ENCODE results near the gene JTB. TPM values are rescaled to one million over a fixed set of nuclear protein-coding genes. Genes with fewer than 3 reads are reported as not detected.
A peak's percentile ranks its signal among the peaks of the same experiment; 100 is the strongest.

The JTB gene
- total RNA-seq, 1 experiment from 2014 or later, result 134 TPM

- in situ Hi-C loops (cut with HindIII; ENCODE audit: low pct_unique_long_range_greater_than_20kb, low sequenced_read_pairs) (no loop called here), intact Hi-C loops (cut with micrococcal nuclease; ENCODE audit: unreplicated experiment) (no loop called here)
- no peaks in the 10 kb centered on the region for H3K27me3 ChIP-seq (ENCODE audit: control insufficient read depth, insufficient read depth, low read length)
- POLR2A ChIA-PET, result interaction anchor here (0.6 to 1.4 kb wide), 4 partner anchors 10 to 66 kb away, joined by 3 to 4 read pairs (median 4); partner anchors contain the start of genes JTB and RPS27
- ATAC-seq, result peak; percentile 84
- H3K4me3 ChIP-seq (ENCODE audit: low read depth in 2 of 2, low read length in 2 of 2), result peak within 1 kb of the TSS; percentile 66 to 70
- peaks cover 13% of the 10 kb centered on the region; the same call in 1 of the 2 replicates for H3K4me1 ChIP-seq (ENCODE audit: control insufficient read depth, insufficient read depth, low read length)
- CTCF ChIA-PET, result interaction anchor here (0.5 to 1.4 kb wide), 5 partner anchors 10 to 289 kb away, joined by 5 to 9 read pairs (median 6); partner anchors contain the start of genes DENND4B, JTB and NPR1
- peak within 1 kb of the TSS; percentile 97 for H3K27ac ChIP-seq (ENCODE audit: low read length)
- peak; percentile 83 for DNase-seq (ENCODE audit: low read depth, low spot score)
- no peaks in the 10 kb centered on the region for H3K9me3 ChIP-seq (ENCODE audit: control insufficient read depth, insufficient read depth, low read depth, low read length)
- no peak for TF ChIP-seq TCF7L2 (IDR thresholded peaks at IDR 0.05; ENCODE audit: low read depth, low read length)
- TF ChIP-seq POLR2AphosphoS5 (IDR thresholded peaks at IDR 0.05; ENCODE audit: low read depth, low read length), result peak; percentile 66
- no peak for TF ChIP-seq CTCF (IDR thresholded peaks at IDR 0.05)
- TF ChIP-seq SIN3A (IDR thresholded peaks at IDR 0.05; ENCODE audit: borderline replicate concordance, insufficient read depth, low read depth, low read length), result peak; percentile 85
- TF ChIP-seq REST (IDR thresholded peaks at IDR 0.05; ENCODE audit: insufficient read depth in 1 of 2, low read depth in 2 of 2, low read length in 1 of 2), result peak in 1 of 2 experiments; percentile 22; a peak in 1 of 4 replicates
- H3K36me3 ChIP-seq (ENCODE audit: control insufficient read depth, insufficient read depth, low read length), result no peaks in the 10 kb centered on the region; the same call in 1 of the 2 replicates
- TSS peak; percentile 30 for BruUV-seq (replicated peaks)
Observed at GRCh38 chr1:153967107-153967999, 10.1 kb downstream of the JTB start, which contains the start of gene CREB3L4. Gene CREB3L4 (plus strand): TSS chr1:153967902. CDS start chr1:153968526, 624 bp downstream.

GRCh38 chr1:153963850-153964331 lies 13.6 kb downstream of the JTB start:
- in situ Hi-C loops (cut with HindIII; ENCODE audit: low pct_unique_long_range_greater_than_20kb, low sequenced_read_pairs), result loop anchor here (5.0 kb wide), 1 partner anchor 77 kb away; no protein-coding TSS in a partner anchor
- no peaks in the 10 kb centered on the region for H3K27me3 ChIP-seq (ENCODE audit: control insufficient read depth, insufficient read depth, low read length)
- H3K36me3 ChIP-seq (ENCODE audit: control insufficient read depth, insufficient read depth, low read length), result no peaks in the 10 kb centered on the region; the same call in 1 of the 2 replicates
- POLR2A ChIA-PET, result interaction anchor here (0.7 kb wide), 1 partner anchor 146 kb away, joined by 9 read pairs; no protein-coding TSS in a partner anchor
- BruUV-seq (replicated peaks), result TSS peak; percentile 82
- no peaks in the 10 kb centered on the region for H3K9me3 ChIP-seq (ENCODE audit: control insufficient read depth, insufficient read depth, low read depth, low read length)
- CTCF ChIA-PET, result interaction anchor here (1.0 kb wide), 1 partner anchor 286 kb away, joined by 4 read pairs; the partner anchor contains the start of gene NPR1
- peaks cover 29% of the 10 kb centered on the region for H3K4me1 ChIP-seq (ENCODE audit: control insufficient read depth, insufficient read depth, low read length)
- no peak for TF ChIP-seq CTCF (IDR thresholded peaks at IDR 0.05)
- TF ChIP-seq POLR2AphosphoS5 (IDR thresholded peaks at IDR 0.05; ENCODE audit: low read depth, low read length), result 0 out of 2 replicates have a peak, but pooled peaks have one; percentile 23
- intact Hi-C loops (cut with micrococcal nuclease; ENCODE audit: unreplicated experiment), result no loop called here
- ATAC-seq (peak; percentile 40), DNase-seq (ENCODE audit: low read depth, low spot score) (no peak)
- peak overlapping the region; percentile 94 for H3K27ac ChIP-seq (ENCODE audit: low read length)
- peak overlapping the region; percentile 60 to 95 for H3K4me3 ChIP-seq (ENCODE audit: low read depth in 2 of 2, low read length in 2 of 2)
